Omental fat pad (tissue), 4 donors: Measurements from ENCODE around the gene BCL2A1. TPM values are rescaled to one million over a fixed set of nuclear protein-coding genes. Genes with fewer than 3 reads are reported as not detected.

Source experiments
- ATAC-seq: fragments of 150-250 bp; one replicate; pipeline ENCODE4 v1.9.1; 2016; ENCODE audit warnings: mild to moderate bottlenecking, moderate library complexity; ENCODE audit not compliant: low FRiP score
- DNase-seq: peaks from one replicate; pipeline ENCODE4 v3.0.0-alpha.2; 2019; ENCODE audit warnings: low spot score
- total RNA-seq, 4 donors: library from RNA; depleted of rRNA; stranded (reverse); fragments of >200 nt; gene quantifications; one replicate each; pipeline ENCODE4 v1.1.0, GENCODE V29; 2016
- TF ChIP-seq, protein P1 (sequence below), 3 donors: fragments of 450-650 bp; IDR thresholded peaks; one replicate each; pipeline ENCODE4 v1.5.1; 2016 to 2017; ENCODE audit warnings: antibody characterized with exemption in 3 of 3, mild to moderate bottlenecking in 3 of 3, moderate library complexity in 2 of 3

The BCL2A1 gene
- total RNA-seq, 4 donors from 2014 or later, result 1.8 to 20.4 (median 16.1) TPM

DNA sequence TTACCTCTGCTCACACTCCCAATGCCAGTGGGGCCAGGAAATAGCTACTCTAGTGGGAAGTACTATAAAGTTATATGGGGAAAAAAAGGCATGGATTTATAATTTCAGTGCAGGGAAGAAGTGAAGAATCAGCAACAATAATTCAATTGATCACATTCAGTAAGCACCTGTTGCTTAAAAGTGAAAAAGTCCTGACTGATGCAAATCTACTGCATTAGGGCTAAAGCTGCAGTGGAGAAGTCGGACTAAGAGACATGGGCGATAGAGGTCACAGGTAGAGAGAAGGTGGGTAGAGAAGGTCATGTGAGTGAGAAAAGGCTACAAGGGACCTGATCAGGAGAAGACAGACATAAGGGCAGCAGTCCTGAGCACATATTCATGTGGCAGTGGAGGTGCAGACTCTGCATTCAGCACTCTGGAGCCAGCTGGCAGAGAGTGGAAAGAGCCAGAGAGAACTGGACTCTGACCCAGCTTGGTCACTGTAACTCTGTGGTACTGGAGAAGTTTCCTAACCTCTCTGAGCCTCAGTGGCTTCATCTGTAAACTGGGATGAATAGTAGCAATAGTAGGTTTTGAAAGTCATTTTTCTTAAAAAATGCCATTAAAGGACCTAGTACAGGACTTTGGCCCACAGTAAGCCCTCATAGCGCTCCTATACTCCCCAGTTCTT lies 17.6 kb upstream of the BCL2A1 start:
- TF ChIP-seq, protein P1, sequence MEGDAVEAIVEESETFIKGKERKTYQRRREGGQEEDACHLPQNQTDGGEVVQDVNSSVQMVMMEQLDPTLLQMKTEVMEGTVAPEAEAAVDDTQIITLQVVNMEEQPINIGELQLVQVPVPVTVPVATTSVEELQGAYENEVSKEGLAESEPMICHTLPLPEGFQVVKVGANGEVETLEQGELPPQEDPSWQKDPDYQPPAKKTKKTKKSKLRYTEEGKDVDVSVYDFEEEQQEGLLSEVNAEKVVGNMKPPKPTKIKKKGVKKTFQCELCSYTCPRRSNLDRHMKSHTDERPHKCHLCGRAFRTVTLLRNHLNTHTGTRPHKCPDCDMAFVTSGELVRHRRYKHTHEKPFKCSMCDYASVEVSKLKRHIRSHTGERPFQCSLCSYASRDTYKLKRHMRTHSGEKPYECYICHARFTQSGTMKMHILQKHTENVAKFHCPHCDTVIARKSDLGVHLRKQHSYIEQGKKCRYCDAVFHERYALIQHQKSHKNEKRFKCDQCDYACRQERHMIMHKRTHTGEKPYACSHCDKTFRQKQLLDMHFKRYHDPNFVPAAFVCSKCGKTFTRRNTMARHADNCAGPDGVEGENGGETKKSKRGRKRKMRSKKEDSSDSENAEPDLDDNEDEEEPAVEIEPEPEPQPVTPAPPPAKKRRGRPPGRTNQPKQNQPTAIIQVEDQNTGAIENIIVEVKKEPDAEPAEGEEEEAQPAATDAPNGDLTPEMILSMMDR (IDR thresholded peaks at IDR 0.05), result no peak
- ATAC-seq (no peak), DNase-seq (no peak)

DNA sequence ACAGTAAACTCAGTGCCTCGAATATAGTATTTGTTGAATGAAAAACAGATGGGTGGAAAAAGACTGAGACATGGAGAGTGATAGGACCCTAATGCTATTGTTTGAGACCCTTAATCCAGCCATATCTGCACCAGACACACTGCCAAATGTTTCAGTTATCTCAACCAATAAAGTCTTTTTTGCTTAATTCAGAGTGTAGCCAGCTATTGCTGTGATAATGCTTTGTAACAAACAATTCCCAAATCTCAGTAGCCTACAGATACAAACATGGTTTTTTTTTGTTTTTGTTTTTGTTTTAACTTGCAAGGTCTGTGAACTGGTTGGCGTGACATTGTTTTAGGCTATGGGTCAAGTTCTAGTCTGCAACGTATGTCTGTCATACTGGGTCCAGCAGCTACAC lies 17.0 kb upstream of the BCL2A1 start:
- TF ChIP-seq, protein P1 (IDR thresholded peaks at IDR 0.05), result no peak
- DNase-seq, result no peak
- ATAC-seq, result no peak

DNA sequence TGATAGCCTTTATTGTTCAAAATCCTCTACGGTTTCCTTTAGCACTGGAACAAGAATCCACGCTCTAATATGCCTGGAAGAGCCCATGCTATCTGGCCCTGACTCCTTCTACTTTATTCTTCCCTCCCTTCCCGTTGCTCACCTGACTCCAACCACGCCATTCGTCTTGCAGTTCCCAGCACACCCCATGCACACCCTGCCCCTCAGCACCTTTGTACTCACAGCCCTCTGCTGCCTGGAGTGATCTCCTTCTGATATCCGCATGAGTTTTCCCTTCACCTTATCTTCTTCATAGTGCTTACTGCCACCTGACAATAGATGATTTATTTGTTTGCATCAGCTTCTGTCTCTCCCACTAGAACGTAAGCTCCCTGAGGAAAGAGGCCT lies 16.6 kb upstream of the BCL2A1 start:
- TF ChIP-seq, protein P1 (IDR thresholded peaks at IDR 0.05), result no peak
- DNase-seq (no peak), ATAC-seq (no peak)

DNA sequence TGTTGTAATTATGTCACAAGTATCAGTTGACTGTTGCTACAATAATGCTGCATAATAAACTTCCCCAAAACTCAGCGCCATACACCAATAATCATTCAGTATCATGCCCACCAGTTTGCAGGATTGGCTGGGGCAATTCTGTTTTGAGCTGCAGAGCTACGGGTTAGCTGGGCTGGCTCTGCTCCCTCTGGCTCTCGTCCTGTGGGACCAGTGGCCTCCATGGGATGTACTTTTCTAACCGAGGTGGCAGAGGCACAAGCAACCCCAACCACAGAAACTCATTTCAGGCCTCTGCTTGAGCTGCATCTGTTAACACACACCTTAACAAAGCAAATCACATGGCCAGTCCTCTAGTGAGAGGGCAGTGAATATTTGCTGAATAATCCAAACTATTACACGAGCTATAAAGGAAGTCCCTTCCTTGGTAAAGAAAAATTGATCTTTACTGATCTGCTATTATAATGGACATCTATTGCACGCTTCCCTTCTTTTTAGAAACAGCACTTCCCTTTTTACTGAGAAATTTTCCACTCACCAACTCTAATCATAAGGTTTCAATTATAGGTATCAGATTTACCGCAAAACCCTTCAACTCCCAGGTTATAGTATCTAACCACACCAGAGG lies 10.9 kb upstream of the BCL2A1 start:
- ATAC-seq (no peak), DNase-seq (no peak)
- TF ChIP-seq, protein P1 (IDR thresholded peaks at IDR 0.05), result no peak

DNA sequence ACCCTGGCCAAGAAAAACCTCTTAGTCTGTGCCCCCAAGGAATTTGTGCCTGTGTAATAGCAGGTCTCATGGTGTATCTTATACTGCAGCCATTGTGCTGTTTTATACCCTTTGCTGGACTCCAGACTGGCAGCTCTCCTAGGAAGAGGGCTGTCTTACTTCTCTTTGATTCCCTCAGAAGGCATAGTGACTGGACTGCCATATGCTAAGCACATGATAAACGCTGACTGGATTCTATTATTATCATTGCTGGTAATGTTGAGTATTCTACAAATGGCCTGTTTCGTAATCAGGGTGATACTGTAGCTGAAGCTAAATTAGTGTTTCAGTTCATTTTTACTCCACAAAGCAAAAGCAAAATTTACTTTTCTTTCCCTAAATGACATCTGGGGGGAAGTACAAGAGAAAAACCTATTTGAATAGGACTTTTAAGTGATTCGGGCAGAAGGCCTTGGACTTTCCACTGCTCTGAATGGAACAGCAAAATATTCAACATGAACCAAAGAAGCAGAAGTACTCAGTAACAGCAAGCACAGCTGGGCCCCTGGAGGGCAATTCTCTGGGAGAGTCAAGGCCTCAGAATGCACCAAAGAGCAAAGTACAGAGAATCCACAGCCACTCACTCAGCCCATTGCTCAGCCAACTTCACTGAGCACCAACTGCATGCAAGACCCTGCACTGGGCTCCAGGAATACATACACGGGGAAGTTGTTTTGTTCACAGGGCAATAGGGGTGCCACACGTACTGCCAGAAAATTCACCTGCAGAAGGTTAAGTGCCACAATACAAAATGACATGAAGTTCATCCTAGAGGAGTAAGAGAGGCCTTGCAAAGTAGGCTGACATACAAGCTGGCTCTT lies 7.9 kb upstream of the BCL2A1 start:
- ATAC-seq, result peak; percentile 49
- no peak for DNase-seq
- TF ChIP-seq, protein P1 (IDR thresholded peaks at IDR 0.05), result no peak

GRCh38 chr15:79978260-79978654 lies 7.3 kb upstream of the BCL2A1 start:
- TF ChIP-seq, protein P1 (IDR thresholded peaks at IDR 0.05), result no peak
- DNase-seq, result no peak
- no peak for ATAC-seq
